Endodermal cell (in vitro differentiated cells): Measurements from ENCODE around the gene ARL5C. TPM values are rescaled to one million over a fixed set of nuclear protein-coding genes. Genes with fewer than 3 reads are reported as not detected.

Experiments used
- DNase-seq: peaks from one replicate; pipeline ENCODE4 v3.0.0-alpha.2; 2017
- H3K27ac ChIP-seq: 2 replicates; pipeline ENCODE4 v1.5.1; 2013; ENCODE audit warnings: mild to moderate bottlenecking, low read depth, low read length, moderate library complexity
- H3K27me3 ChIP-seq: 2 replicates; pipeline ENCODE4 v1.6.1; 2013; ENCODE audit warnings: mild to moderate bottlenecking, low read length, moderate library complexity; ENCODE audit not compliant: insufficient read depth, control insufficient read depth, poor library complexity, severe bottlenecking
- H3K36me3 ChIP-seq: 2 replicates; pipeline ENCODE4 v1.7.0; 2013; ENCODE audit warnings: mild to moderate bottlenecking, low read length, moderate library complexity; ENCODE audit not compliant: control insufficient read depth, insufficient read depth
- H3K4me1 ChIP-seq: one replicate; pipeline ENCODE4 v1.7.0; 2013; ENCODE audit warnings: low read length; ENCODE audit not compliant: control insufficient read depth, insufficient read depth
- H3K4me3 ChIP-seq: 2 replicates; pipeline ENCODE4 v1.5.1; 2013; ENCODE audit warnings: mild to moderate bottlenecking, low read length, moderate library complexity
- H3K9ac ChIP-seq: 2 replicates; pipeline ENCODE4 v1.6.1; 2013; ENCODE audit warnings: mild to moderate bottlenecking, low read length, moderate library complexity; ENCODE audit not compliant: poor library complexity, severe bottlenecking; ENCODE audit errors: extremely low read depth
- H3K9me3 ChIP-seq: 2 replicates; pipeline ENCODE4 v1.6.1; 2013; ENCODE audit warnings: mild to moderate bottlenecking, low read length, moderate library complexity; ENCODE audit not compliant: control insufficient read depth
- H3K27ac Mint-ChIP-seq: 2 replicates; pipeline ENCODE4 v1.8.0; 2020; ENCODE audit warnings: mixed read lengths
- H3K27me3 Mint-ChIP-seq: 2 replicates; pipeline ENCODE4 v1.8.0; 2021; ENCODE audit warnings: mild to moderate bottlenecking, mixed read lengths; ENCODE audit not compliant: insufficient read depth
- H3K36me3 Mint-ChIP-seq: 2 replicates; pipeline ENCODE4 v1.8.0; 2020; ENCODE audit warnings: low read depth, mixed read lengths
- H3K4me1 Mint-ChIP-seq: 2 replicates; pipeline ENCODE4 v1.8.0; 2020; ENCODE audit warnings: mixed read lengths
- H3K4me3 Mint-ChIP-seq: 2 replicates; pipeline ENCODE4 v1.8.0; 2020; ENCODE audit warnings: mild to moderate bottlenecking, moderate library complexity, mixed read lengths
- H3K9me3 Mint-ChIP-seq: 2 replicates; pipeline ENCODE4 v1.8.0; 2020; ENCODE audit warnings: mild to moderate bottlenecking, mixed read lengths
- WGBS, 2 experiments: methylation state at CpG; one replicate each; pipeline versions ENCODE4 v1.1.5 to v1.1.7; 2013; ENCODE audit warnings: missing lambda C conversion rate in 2 of 2, mixed read lengths in 1 of 2; ENCODE audit not compliant: insufficient coverage in 1 of 2, insufficient read length in 1 of 2; 5-methylcytosine and 5-hydroxymethylcytosine counted together
- total RNA-seq, 2 donors: library from RNA; stranded (reverse); fragmentation: NEBNext Ultra II Directional in 1 of 2; extraction: Animal tissue kit (Norgen Biotek cat#: 25700) in 1 of 2; gene quantifications; 2 replicates in 1 of 2; 3 replicates in 1 of 2; pipeline ENCODE4 v1.2.1, GENCODE V29; 2021
- TF ChIP-seq, protein P1 (sequence below): fragments of 200-600 bp; sonication (generic); conservative IDR thresholded peaks from 2 replicates; pipeline ENCODE4 v1.5.0; 2021; ENCODE audit warnings: antibody characterized with exemption, mild to moderate bottlenecking

The ARL5C gene
- total RNA-seq, 2 donors from 2014 or later: not detected

DNA sequence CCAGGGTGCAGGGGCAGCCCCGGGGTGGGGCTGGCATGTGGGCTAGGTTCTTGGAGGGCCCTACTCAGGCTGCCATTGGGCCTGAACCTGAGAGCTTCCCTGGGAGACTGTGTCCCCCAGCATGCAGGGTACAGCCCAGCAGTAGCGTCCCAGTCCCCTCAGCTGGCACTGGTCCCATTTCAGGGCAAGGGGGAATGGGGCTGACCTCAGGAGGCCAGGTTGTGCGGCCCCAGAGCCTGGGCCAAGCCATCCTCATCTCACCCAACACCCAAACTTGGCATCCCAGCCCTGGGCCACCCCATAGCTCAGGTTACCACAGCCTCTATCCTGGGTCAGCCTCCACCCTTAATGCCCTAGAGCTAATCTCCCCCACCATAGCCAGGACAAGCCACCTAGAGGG, 20.8 kb downstream of the ARL5C start:
- no peak overlapping the region for H3K9ac ChIP-seq
- H3K36me3 Mint-ChIP-seq: no peaks in the 10 kb centered on the region
- peaks cover under 1% of the 10 kb centered on the region for H3K4me1 Mint-ChIP-seq
- no peak for DNase-seq
- peaks cover 14% of the 10 kb centered on the region for H3K27me3 ChIP-seq
- H3K27ac Mint-ChIP-seq: no peak overlapping the region
- H3K4me3 Mint-ChIP-seq: no peak overlapping the region
- WGBS, 2 experiments: 90 to 100% methylated on average over 2 to 3 of the region's 3 CpGs
- H3K27me3 Mint-ChIP-seq: peaks cover 23% of the 10 kb centered on the region
- H3K9me3 Mint-ChIP-seq: peaks cover 3% of the 10 kb centered on the region
- H3K9me3 ChIP-seq: peaks cover 5% of the 10 kb centered on the region
- TF ChIP-seq, protein P1, sequence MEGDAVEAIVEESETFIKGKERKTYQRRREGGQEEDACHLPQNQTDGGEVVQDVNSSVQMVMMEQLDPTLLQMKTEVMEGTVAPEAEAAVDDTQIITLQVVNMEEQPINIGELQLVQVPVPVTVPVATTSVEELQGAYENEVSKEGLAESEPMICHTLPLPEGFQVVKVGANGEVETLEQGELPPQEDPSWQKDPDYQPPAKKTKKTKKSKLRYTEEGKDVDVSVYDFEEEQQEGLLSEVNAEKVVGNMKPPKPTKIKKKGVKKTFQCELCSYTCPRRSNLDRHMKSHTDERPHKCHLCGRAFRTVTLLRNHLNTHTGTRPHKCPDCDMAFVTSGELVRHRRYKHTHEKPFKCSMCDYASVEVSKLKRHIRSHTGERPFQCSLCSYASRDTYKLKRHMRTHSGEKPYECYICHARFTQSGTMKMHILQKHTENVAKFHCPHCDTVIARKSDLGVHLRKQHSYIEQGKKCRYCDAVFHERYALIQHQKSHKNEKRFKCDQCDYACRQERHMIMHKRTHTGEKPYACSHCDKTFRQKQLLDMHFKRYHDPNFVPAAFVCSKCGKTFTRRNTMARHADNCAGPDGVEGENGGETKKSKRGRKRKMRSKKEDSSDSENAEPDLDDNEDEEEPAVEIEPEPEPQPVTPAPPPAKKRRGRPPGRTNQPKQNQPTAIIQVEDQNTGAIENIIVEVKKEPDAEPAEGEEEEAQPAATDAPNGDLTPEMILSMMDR: no peak
- H3K4me1 ChIP-seq: no peaks in the 10 kb centered on the region
- no peak overlapping the region for H3K27ac ChIP-seq
- no peaks in the 10 kb centered on the region for H3K36me3 ChIP-seq
- no peak overlapping the region for H3K4me3 ChIP-seq

DNA sequence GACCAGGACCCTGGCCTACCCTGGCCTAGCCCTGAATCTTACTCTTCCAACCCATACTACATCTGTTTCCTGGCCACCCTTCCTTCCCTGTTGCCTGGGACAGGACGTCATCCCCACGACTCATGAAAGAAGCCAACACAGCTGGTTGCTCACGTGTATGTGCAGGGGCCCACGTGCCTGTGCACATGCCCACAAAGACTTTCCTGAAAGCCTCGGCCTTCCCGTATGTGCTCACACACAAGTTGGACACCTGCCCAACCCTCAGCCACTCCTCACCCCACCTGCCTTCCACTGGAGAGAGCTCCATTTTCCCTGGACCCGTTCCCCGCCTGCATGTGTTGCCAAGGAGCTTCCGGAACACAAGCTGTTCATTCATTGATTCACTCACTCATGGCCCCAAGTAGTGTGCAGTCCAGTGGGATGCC, 21.5 kb downstream of the ARL5C start:
- peaks cover 3% of the 10 kb centered on the region for H3K9me3 Mint-ChIP-seq
- Histone ChIP-seq H3K9ac (no peak overlapping the region), H3K27ac (no peak overlapping the region), H3K4me1 (no peaks in the 10 kb centered on the region), H3K9me3 (peaks cover 5% of the 10 kb centered on the region), H3K4me3 (no peak overlapping the region), H3K27me3 (peaks cover 7% of the 10 kb centered on the region), H3K36me3 (no peaks in the 10 kb centered on the region)
- no peak overlapping the region for H3K27ac Mint-ChIP-seq
- no peaks in the 10 kb centered on the region for H3K4me1 Mint-ChIP-seq
- no peaks in the 10 kb centered on the region for H3K36me3 Mint-ChIP-seq
- TF ChIP-seq, protein P1: no peak
- no peak for DNase-seq
- WGBS, 2 experiments: 85 to 91% methylated on average over 6 to 9 of the region's 9 CpGs
- H3K27me3 Mint-ChIP-seq: peaks cover 16% of the 10 kb centered on the region
- no peak overlapping the region for H3K4me3 Mint-ChIP-seq

- peaks cover 5% of the 10 kb centered on the region for H3K9me3 ChIP-seq
- Mint-ChIP-seq H3K27ac (no peak overlapping the region), H3K4me1 (no peaks in the 10 kb centered on the region), H3K4me3 (no peak overlapping the region), H3K36me3 (no peaks in the 10 kb centered on the region), H3K27me3 (peaks cover 9% of the 10 kb centered on the region), H3K9me3 (peaks cover 3% of the 10 kb centered on the region)
- H3K4me1 ChIP-seq: no peaks in the 10 kb centered on the region
- TF ChIP-seq, protein P1: no peak
- H3K36me3 ChIP-seq: no peaks in the 10 kb centered on the region
- H3K4me3 ChIP-seq: no peak overlapping the region
- H3K27me3 ChIP-seq: no peaks in the 10 kb centered on the region
- no peak for DNase-seq
- H3K27ac ChIP-seq: no peak overlapping the region
- 87 to 90% methylated on average over 3 to 7 of the region's 7 CpGs for WGBS, 2 experiments
- H3K9ac ChIP-seq: no peak overlapping the region
Measured at GRCh38 chr17:39143552-39144093, 22.3 kb downstream of the ARL5C start.
